Cerebellar nuclear complex (tissue), 1 donor: ENCODE results near the gene SDF2L1.

Experiments
- DNase-seq, 2 experiments: peaks; one replicate each; lab custom pipeline; 2025; lab: John Stamatoyannopoulos, UW

SDF2L1 gene

GRCh38 chr22:21622011-21622918 lies 19.8 kb upstream of the SDF2L1 start:
- no peak for DNase-seq

- no peak for DNase-seq
Measured at GRCh38 chr22:21622919-21623647, 19.0 kb upstream of the SDF2L1 start.

DNA sequence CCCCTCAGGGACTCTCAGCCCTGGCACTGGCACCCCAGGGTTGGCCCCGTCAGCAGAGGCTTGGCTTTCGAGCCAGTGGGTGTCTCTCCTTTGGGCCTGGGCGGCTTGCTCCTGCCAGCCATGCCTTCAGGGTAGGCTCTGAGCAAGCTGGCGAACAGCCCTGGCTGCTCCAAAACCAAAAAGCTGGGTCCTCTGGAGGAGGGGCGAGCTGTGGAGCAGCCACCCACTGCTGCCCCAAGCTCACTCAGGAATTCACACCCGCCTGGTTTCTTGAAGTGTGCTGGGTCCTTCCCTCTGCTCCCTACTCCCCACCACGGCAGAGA lies 18.5 kb upstream of the SDF2L1 start:
- peak in 1 of 2 experiments; percentile 9 for DNase-seq

DNA sequence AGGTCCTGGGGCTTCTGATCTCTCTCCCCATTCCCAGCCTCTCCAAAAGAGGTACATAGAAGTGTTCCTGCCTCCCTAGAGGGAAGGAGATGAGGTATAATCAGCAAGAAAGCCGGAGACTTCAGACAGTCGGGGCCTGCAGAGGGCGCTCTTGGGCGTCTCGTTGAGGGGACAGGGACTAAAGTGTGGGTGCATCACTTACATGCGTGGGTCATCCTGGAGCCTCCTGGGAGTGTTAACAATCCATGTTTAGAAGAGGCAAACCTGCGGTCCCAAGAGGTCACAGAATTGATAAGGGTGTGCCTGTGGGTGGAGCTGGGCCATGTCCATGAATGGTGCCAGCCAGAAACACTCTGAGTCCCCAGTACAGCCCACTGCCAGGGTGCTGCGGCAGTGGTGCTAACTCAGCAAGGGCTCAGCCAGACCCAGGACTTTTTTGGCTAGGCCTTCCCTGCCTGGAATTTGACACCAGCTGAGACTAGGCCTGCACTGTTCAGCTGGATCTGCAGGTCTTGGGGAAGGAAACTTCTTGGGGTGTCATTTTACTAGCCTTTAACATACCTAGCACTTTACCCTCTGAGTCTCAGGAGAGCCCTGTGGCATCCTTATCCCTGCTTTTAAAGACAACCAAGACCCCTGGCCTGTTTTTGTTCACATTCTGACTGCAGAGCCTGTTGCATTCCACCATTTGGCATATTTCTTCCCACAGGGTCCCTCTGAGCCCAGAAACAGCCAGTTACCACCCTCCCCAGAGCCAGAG lies 17.8 kb upstream of the SDF2L1 start:
- DNase-seq: no peak

DNA sequence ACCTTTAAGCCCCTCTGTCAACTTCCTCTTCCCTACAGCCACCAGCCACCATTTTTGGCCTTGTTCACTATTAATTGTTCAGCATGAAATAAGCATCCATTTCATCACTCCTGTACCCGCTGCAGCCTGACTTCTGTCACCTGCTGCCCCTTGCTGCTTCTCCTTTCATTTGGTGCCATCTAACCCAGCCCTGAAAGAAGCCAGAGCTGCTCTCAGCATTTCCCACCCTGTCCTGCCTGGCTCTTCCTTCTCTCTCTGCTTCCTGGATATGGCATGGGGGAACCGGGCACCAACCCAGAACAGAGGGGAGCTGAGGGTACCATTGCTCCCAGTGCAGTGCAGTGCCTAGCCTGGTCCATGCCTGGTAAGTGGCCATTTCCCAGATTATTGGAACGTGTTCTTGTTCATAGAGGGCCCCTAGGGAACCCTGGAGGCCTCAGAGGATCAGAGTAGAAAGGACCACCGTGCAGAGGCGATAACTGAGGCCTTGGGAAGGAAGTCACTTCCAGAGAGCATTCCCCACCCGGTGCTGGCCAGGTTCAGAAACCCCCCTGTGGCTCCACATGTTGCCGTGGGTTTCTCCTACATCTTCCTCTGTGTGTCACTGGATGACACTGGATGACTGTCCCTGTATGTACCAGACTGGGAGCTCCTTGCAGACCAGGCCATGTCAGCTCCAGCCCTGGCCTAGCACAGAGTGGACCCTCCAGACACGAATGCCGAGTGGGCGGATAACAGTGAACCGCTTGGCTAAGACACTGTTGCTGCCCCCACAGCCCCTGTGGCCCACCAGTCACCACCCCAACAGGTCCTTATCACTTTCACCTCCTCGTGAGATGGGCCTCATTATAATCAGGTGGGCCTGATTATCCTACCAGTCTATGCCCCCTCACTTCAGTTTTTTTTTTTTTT lies 17.0 kb upstream of the SDF2L1 start:
- DNase-seq: no peak

GRCh38 chr22:21626073-21626734 lies 15.9 kb upstream of the SDF2L1 start:
- no peak for DNase-seq

GRCh38 chr22:21626735-21627469 lies 15.2 kb upstream of the SDF2L1 start:
- peak in 1 of 2 experiments; percentile 25 for DNase-seq

GRCh38 chr22:21628386-21629254 lies 13.5 kb upstream of the SDF2L1 start:
- no peak for DNase-seq

DNA sequence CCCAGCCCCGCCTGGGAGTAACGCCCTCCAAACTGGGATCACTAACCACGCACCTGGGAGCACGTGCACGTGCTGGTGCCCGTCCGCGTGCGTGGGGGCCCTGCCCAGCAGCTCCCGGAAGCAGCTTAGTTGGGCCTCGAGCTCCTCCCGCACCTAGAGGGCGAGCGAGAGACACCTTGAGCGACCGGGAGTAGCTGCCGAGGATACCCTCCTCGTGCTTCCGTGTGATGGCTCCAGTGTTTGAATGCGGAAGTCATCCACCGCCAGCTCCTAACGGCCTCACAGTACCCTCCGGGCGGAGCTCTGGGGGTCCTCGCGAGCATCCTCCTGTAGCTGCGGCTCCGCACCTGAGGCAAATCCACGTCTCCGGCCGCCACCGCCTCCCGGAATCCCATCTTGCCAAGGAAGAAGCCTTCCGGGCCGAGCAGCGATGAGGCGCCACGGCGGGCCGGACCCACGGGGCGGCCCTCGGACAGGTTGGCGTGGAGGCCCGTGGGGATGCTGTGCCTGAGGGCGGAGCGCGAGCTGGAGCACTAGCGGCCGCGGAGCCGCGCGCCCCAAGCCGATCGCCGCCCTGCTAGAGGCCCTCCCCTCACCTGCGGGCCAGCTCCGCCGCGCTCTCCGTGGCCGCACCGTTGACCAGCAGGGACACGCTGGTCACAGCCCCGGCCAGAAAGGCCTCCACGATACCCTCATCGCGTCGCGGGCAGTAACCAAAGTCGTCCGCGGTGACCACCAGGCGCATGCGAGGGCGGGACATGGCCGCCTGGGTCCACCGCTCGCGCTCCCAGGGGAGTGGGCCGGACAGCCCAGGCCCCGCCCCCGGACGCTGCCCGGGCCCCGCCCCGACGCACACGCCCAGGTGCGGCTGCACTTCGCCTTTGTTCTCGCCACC lies 12.6 kb upstream of the SDF2L1 start, which contains the start of gene YDJC:
TSS of gene YDJC (minus strand) at position 768 of the 895 bp plus-strand sequence. CDS start at position 760, 8 bp downstream.
- DNase-seq: peak in 1 of 2 experiments; percentile 88

- no peak for DNase-seq
Measured at GRCh38 chr22:21631025-21631424, 11.1 kb upstream of the SDF2L1 start.

DNA sequence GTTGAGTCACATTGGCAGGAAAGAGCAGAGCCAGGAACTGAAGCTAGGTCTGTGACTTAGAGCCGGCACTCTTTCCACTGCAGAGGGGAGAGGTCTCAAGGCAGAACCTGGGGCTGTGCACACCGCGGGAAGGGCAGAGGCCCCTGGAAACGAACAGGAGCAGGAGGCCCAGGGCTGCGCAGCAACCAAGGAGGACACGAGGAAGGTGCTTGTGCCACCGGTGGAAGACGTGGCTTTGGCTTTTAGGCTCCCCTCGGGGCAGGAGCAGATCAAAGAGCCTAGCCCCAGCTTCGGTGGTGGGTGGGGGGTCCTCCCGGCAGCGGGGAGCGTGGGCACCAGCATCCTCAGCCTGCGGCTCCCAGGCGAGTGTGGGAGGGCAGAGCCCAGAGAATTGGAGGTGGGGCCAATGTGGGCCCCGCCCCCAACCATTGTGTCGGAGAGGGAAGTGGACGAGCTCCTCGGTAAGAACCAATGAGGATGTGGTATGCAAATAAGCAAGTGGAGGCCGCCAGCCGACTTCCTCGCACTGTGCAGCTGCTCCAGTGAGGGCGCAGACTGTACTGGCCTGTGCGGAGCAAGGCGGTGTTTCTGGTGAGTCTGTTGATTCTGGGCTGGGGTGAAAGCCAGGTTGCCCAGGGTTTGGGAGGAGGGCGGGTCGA lies 9.7 kb upstream of the SDF2L1 start, which contains the start of gene CCDC116:
TSS of gene CCDC116 (plus strand) at position 524 of the 659 bp plus-strand sequence. CDS start 422 bp downstream, outside the sequence.
- no peak for DNase-seq

DNA sequence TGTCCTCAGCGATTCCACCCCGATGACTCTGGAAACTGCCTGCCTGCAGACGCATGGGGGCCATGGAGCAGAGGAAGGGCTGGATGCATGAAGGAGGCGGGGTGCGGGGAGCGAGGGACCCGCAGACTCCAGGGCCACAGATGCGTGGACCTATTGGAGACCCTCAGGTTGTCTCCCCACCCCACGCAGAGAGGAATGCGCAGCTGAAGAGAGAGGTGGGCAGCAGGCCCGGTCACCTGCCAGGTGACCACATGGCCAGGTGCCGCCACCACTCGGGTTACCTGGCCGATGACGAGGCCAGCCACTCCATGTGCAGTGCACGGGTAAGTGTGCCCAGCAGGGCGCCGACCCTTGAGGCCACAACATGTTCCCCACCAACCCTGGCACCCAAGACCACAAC lies 9.2 kb upstream of the SDF2L1 start:
- no peak for DNase-seq

- DNase-seq: no peak
Measured at GRCh38 chr22:21633481-21633880, 8.6 kb upstream of the SDF2L1 start.

DNA sequence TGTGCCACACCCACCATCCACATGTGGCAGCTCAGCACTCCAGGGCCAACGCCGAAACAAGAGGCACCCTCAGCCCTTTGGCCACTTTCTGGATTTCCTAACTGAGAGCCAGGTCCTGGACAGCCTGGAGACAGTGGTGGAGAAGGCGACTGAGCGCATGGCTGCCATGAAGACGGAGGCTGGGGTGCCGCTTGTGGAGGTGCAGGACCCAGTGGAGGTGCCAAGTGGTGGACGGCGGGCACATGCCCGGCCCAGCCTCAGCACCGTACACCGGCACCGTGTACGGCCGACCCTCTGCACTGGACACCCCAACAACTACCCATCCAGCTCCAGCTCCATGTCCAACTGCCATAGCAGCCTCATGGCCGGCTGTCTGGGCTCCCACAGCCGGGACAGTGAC lies 8.0 kb upstream of the SDF2L1 start:
- DNase-seq: no peak

- DNase-seq: no peak
Measured at GRCh38 chr22:21634844-21635243, 7.3 kb upstream of the SDF2L1 start.

DNA sequence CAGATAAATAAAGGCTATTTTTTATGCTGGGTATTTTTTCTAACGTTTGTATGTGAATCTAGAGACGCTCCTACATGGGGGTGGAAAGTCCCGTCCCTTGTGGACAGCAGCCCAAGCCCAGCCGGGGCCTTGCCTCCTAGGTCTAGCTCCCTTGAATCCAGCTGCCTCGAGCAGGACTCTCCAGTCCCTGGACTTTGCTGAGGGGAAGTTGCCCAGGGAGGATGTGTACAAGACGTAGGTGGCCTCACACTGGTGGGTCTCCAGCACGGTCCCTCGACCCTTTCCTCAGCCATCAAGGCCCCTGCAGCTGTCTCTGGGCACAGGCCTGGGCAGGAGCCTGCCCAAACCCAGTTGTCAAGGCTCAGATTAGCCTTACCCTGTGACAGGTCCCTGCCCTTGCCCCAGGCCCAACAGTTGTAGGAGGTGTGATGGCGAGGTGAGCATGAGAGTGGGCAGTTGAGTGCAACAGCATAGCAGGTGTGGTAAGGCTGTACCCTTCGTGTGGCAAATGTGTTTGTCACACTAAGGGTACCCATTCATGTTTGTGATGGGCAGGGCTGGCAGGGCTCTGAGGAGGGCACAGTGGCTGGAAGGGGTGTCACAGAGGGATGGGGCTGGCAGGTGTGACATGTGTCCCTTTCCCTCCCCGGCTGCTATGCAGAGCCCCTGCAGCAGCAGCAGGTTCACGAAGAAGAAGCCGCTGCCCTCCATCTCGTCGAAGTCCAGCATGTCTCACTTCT lies 6.2 kb upstream of the SDF2L1 start:
- no peak for DNase-seq
